Hematopoietic multipotent progenitor cell treated with erythropoietin and hydrocortisone succinate and interleukin-3 and kit ligand, for 4 days (in vitro differentiated cells): ENCODE results near the gene CORO2A.

ENCODE experiments used
- DNase-seq: peaks from one replicate; pipeline ENCODE4 v3.0.0-alpha.2; 2015

CORO2A gene

GRCh38 chr9:98189412-98189811 lies 3.0 kb downstream of the CORO2A start:
- no peak for DNase-seq

- no peak for DNase-seq
Observed at GRCh38 chr9:98187926-98188325, 4.5 kb downstream of the CORO2A start.

- DNase-seq, result no peak
Observed at GRCh38 chr9:98186236-98186635, 6.2 kb downstream of the CORO2A start.

GRCh38 chr9:98185611-98186171 lies 6.7 kb downstream of the CORO2A start:
- peak; percentile 54 for DNase-seq

- no peak for DNase-seq
Observed at GRCh38 chr9:98185021-98185567, 7.3 kb downstream of the CORO2A start.

GRCh38 chr9:98184326-98184725 lies 8.1 kb downstream of the CORO2A start:
- no peak for DNase-seq

- DNase-seq, result peak; percentile 25
Observed at GRCh38 chr9:98182889-98183599, 9.4 kb downstream of the CORO2A start.

- DNase-seq, result peak; percentile 95
Observed at GRCh38 chr9:98182069-98182820, 10.2 kb downstream of the CORO2A start.

GRCh38 chr9:98181746-98182068 lies 10.7 kb downstream of the CORO2A start:
- no peak for DNase-seq

GRCh38 chr9:98180996-98181395 lies 11.4 kb downstream of the CORO2A start:
- DNase-seq, result no peak

GRCh38 chr9:98178874-98179850 lies 13.3 kb downstream of the CORO2A start:
- peak; percentile 27 for DNase-seq

- DNase-seq, result no peak
Observed at GRCh38 chr9:98176391-98177259, 15.8 kb downstream of the CORO2A start.

GRCh38 chr9:98175762-98176161 lies 16.7 kb downstream of the CORO2A start:
- no peak for DNase-seq

- DNase-seq, result no peak
Observed at GRCh38 chr9:98175028-98175569, 17.3 kb downstream of the CORO2A start.

GRCh38 chr9:98174502-98174918 lies 17.9 kb downstream of the CORO2A start:
- peak; percentile 90 for DNase-seq

- no peak for DNase-seq
Observed at GRCh38 chr9:98173181-98173580, 19.3 kb downstream of the CORO2A start.

- no peak for DNase-seq
Observed at GRCh38 chr9:98172604-98173003, 19.8 kb downstream of the CORO2A start.

- no peak for DNase-seq
Observed at GRCh38 chr9:98171176-98171925, 21.1 kb downstream of the CORO2A start.

GRCh38 chr9:98168941-98169488 lies 23.4 kb downstream of the CORO2A start:
- peak; percentile 68 for DNase-seq

- DNase-seq, result no peak
Observed at GRCh38 chr9:98168153-98168780, 24.2 kb downstream of the CORO2A start.
